ENCODE measurements around the gene MAPK6. TPM values are rescaled to one million over a fixed set of nuclear protein-coding genes. Genes with fewer than 3 reads are reported as not detected.

Gene MAPK6
- total and polyA plus RNA-seq, 7 experiments from 2014 or later: 5.1 to 44.1 (median 23.1) TPM

DNA sequence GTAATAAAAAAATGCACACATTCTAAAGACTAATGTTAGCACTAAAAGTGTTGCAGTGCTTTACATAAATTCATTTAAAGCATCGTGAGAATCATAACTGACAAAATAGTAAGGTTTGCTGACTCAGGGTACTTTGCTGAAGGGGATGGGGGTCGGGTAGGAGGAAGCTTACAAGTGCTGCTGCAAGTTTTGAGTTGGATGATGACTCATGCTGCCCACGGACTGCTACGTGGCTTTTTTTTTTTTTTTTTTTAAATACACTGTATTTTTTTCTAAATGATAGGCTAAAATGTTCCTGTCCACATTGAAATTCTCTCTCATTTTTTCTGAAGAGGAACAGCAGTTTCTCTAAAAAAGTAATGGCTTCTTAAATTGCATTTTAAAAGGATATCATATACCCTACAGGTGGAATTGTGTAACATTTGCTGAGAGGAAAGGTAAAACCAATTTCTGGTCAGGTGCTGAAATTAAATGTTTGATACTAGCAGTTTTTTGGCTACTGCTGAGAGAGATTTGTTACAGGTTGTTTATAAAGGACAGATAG is 2.2 kb downstream of the MAPK6 start:
- H3K27ac Mint-ChIP-seq: peak overlapping the region; percentile 39 to 92 (median 83)
- Histone ChIP-seq H3K36me3 (ENCODE audit: control insufficient read depth in 2 of 3, insufficient read depth in 3 of 3, low read length in 3 of 3) (no peaks in the 10 kb centered on the region), H3K27ac (ENCODE audit: low read depth, low read length) (peak overlapping the region; percentile 9), H3K4me3 (ENCODE audit: low read length) (peak overlapping the region; percentile 15), H3K9me3 (ENCODE audit: control insufficient read depth in 2 of 3, low read length in 3 of 3) (no peaks in the 10 kb centered on the region), H3K4me1 (ENCODE audit: control insufficient read depth in 2 of 2, insufficient read depth in 2 of 2, low read length in 2 of 2) (peaks cover 9 to 29% of the 10 kb centered on the region in 2 donors), H3K27me3 (ENCODE audit: control insufficient read depth in 2 of 2, insufficient read depth in 2 of 2, low read length in 2 of 2) (no peaks in the 10 kb centered on the region)
- peak overlapping the region; percentile 83 to 95 (median 90) for H3K4me3 Mint-ChIP-seq
- peaks cover 0 to 15% (median 0%) of the 10 kb centered on the region in 5 donors for H3K27me3 Mint-ChIP-seq
- ChIA-PET POLR2A (interaction anchor here (0.9 to 2.4 kb wide), 4 partner anchors 22 to 49 kb away, joined by 4 to 13 read pairs (median 8); partner anchors contain the start of gene LEO1), CTCF (interaction anchor here (0.6 to 1.0 kb wide), 2 partner anchors 49 to 201 kb away, joined by 3 to 4 read pairs; partner anchors contain the start of gene LEO1)
- DNase-seq (peak in 3 of 9 donors; percentile 12 to 67 (median 58)), ATAC-seq (no peak)
- intact Hi-C loops (cut with micrococcal nuclease): loop anchor here (2.0 to 10.0 kb wide), 3 partner anchors 58 to 286 kb away; partner anchors contain the start of gene LYSMD2 (in 1 of the 2)
- peaks cover 0 to 5% (median 1%) of the 10 kb centered on the region in 5 donors for H3K36me3 Mint-ChIP-seq
- peaks cover 32 to 53% (median 42%) of the 10 kb centered on the region in 7 donors for H3K4me1 Mint-ChIP-seq
- no peaks in the 10 kb centered on the region for H3K9me3 Mint-ChIP-seq

DNA sequence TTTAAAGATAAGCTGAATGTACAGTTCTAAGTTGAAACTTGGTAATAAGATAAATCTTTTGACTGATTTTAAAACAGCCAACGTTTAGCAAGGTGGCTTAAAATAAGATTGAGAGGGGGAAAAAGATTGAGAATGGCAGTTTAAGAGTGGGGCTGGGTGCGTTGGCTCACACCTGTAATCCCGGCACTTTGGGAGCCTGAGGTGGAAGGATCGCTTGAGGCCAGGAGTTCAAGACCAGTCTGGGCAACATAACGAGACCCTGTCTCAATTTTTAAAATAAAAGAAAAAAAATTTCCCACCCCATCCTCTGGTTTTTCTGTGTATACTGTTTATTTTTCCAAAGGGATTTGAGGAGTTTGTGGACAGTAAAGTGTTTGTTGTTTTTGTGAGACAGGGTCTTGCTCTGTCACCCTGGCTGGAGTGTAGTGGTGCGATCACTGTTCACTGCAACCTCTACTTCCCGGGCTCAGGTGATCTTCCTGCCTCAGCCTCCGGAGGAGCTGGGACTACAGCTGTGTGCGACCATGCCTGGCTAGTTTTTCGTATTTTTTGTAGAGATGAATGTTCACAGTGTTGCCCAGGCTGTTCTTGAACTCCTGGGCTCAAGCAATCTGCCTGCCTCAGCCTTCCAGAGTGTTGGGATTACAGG is 3.0 kb downstream of the MAPK6 start:
- CTCF ChIA-PET: no interaction called here
- Mint-ChIP-seq H3K4me3 (peak overlapping the region in 3 of 10 donors; percentile 9 to 89 (median 53)), H3K27ac (peak overlapping the region in 2 of 9 donors; percentile 9 to 62), H3K9me3 (no peaks in the 10 kb centered on the region), H3K36me3 (peaks cover 0 to 5% (median 1%) of the 10 kb centered on the region in 5 donors), H3K27me3 (peaks cover 0 to 12% (median 0%) of the 10 kb centered on the region in 5 donors), H3K4me1 (peaks cover 35 to 54% (median 44%) of the 10 kb centered on the region in 7 donors)
- Histone ChIP-seq H3K36me3 (ENCODE audit: control insufficient read depth in 2 of 3, insufficient read depth in 3 of 3, low read length in 3 of 3) (no peaks in the 10 kb centered on the region), H3K9me3 (ENCODE audit: control insufficient read depth in 2 of 3, low read length in 3 of 3) (no peaks in the 10 kb centered on the region), H3K4me3 (ENCODE audit: low read length) (no peak overlapping the region), H3K4me1 (ENCODE audit: control insufficient read depth in 2 of 2, insufficient read depth in 2 of 2, low read length in 2 of 2) (peaks cover 9 to 29% of the 10 kb centered on the region in 2 donors), H3K27me3 (ENCODE audit: control insufficient read depth in 2 of 2, insufficient read depth in 2 of 2, low read length in 2 of 2) (no peaks in the 10 kb centered on the region), H3K27ac (ENCODE audit: low read depth, low read length) (peak overlapping the region; percentile 9)
- ATAC-seq (no peak), DNase-seq (no peak)
- intact Hi-C loops (cut with micrococcal nuclease): loop anchor here (2.0 to 10.0 kb wide), 3 partner anchors 57 to 287 kb away; partner anchors contain the start of gene LYSMD2 (in 1 of the 2)
- POLR2A ChIA-PET: no interaction called here

DNA sequence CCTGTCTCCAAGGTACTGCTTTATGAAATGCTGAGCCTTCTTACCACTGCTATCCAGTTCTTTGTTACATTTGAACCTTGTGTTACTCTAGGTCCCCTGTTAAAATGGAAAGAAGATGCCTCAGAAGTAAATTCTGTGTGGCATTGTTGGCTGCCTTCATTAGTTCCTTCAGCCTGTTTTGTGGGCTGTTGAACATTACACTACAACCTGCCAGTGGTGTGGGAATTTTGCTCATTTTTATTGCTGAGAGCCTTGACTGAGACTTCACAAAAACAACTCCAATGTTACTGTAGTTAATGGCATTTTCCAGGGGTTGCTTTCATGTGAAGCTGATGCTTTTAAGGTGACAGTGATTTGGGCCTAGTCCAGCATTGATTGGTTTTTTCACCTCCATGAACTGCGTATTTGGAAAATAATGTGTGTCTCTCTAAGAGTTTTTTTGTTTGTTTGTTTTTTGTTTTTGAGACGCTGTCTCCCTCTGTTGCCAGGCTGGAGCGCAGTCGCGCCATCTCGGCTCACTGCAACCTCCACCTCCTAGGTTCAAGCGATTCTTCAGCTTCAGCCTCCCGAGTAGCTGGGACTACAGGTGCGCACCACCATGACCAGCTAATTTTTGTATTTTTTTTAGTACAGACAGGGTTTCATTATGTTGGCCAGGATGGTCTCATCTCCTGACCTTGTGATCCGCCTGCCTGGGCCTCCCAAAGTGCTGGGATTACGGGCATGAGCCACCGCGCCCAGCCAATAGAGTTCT is 4.3 kb downstream of the MAPK6 start:
- Mint-ChIP-seq H3K27ac (peak overlapping the region in 1 of 9 donors; percentile 69), H3K36me3 (peaks cover 0 to 6% (median 5%) of the 10 kb centered on the region in 5 donors), H3K4me3 (peak overlapping the region in 5 of 10 donors; percentile 6 to 53 (median 34)), H3K9me3 (no peaks in the 10 kb centered on the region), H3K4me1 (peaks cover 29 to 59% (median 50%) of the 10 kb centered on the region in 7 donors), H3K27me3 (peaks cover 0 to 4% (median 0%) of the 10 kb centered on the region in 5 donors)
- Histone ChIP-seq H3K36me3 (ENCODE audit: control insufficient read depth in 2 of 3, insufficient read depth in 3 of 3, low read length in 3 of 3) (no peaks in the 10 kb centered on the region), H3K27me3 (ENCODE audit: control insufficient read depth in 2 of 2, insufficient read depth in 2 of 2, low read length in 2 of 2) (no peaks in the 10 kb centered on the region), H3K27ac (ENCODE audit: low read depth, low read length) (no peak overlapping the region), H3K9me3 (ENCODE audit: control insufficient read depth in 2 of 3, low read length in 3 of 3) (no peaks in the 10 kb centered on the region), H3K4me1 (ENCODE audit: control insufficient read depth in 2 of 2, insufficient read depth in 2 of 2, low read length in 2 of 2) (peaks cover 9 to 29% of the 10 kb centered on the region in 2 donors), H3K4me3 (ENCODE audit: low read length) (no peak overlapping the region)
- intact Hi-C loops (cut with micrococcal nuclease): loop anchor here in 1 of 2 donors (5.0 to 10.0 kb wide), 2 partner anchors 191 to 289 kb away; partner anchors contain the start of gene LYSMD2
- DNase-seq (no peak), ATAC-seq (no peak)
- ChIA-PET POLR2A (interaction anchor here (0.8 kb wide), 1 partner anchor 22 kb away, joined by 3 read pairs; no protein-coding TSS in a partner anchor), CTCF (interaction anchor here (0.6 kb wide), 2 partner anchors 60 to 111 kb away, joined by 3 to 4 read pairs; no protein-coding TSS in a partner anchor)

DNA sequence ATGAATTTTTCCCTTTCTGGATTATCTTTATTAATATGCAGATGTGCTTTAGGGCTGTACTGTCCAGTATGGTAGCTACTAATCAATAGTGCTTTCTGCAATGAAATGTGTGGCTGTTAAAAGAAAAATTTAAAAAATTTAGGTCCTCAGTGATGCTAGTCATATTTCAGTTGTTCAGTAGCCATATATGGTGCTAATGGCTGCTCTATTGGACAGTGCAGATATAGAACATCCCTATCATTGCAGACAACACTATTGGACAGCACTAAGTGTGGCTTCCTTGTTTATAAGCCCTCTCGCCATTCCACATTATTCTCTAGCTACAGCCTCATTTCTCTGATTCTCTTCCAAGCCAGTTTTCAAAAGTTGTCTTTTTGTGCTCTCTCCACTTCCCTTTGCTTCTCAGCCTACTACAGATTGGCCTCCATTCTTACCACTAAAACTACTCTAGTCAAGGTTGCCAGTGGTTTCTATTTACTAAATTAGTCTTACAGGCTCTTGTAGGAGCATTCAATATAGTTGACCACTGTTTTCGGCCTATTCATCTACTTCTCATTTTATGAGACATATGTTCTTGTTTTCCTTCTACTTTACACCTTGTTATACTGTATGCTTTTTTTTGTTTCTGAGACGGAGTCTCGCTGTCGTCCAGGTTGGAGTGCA is 9.5 kb downstream of the MAPK6 start:
- POLR2A ChIA-PET: interaction anchor here (1.0 kb wide), 1 partner anchor 9 kb away, joined by 4 read pairs; no protein-coding TSS in a partner anchor
- peaks cover 0 to 5% of the 10 kb centered on the region in 2 donors for H3K4me1 ChIP-seq (ENCODE audit: control insufficient read depth in 2 of 2, insufficient read depth in 2 of 2, low read length in 2 of 2)
- H3K9me3 Mint-ChIP-seq: peaks cover 0 to 8% (median 2%) of the 10 kb centered on the region in 11 donors
- peaks cover 0 to 6% (median 0%) of the 10 kb centered on the region in 3 experiments for H3K9me3 ChIP-seq (ENCODE audit: control insufficient read depth in 2 of 3, low read length in 3 of 3)
- no peaks in the 10 kb centered on the region for H3K27me3 ChIP-seq (ENCODE audit: control insufficient read depth in 2 of 2, insufficient read depth in 2 of 2, low read length in 2 of 2)
- no peak overlapping the region for H3K4me3 ChIP-seq (ENCODE audit: low read length)
- no peak overlapping the region for H3K27ac ChIP-seq (ENCODE audit: low read depth, low read length)
- no peak for DNase-seq
- H3K4me1 Mint-ChIP-seq: peaks cover 15 to 50% (median 35%) of the 10 kb centered on the region in 7 donors
- ATAC-seq: no peak
- no peaks in the 10 kb centered on the region for H3K27me3 Mint-ChIP-seq
- intact Hi-C loops (cut with micrococcal nuclease): loop anchor here in 1 of 2 donors (10.0 kb wide), 1 partner anchor 294 kb away; the partner anchor contains the start of gene LYSMD2
- H3K36me3 Mint-ChIP-seq: peaks cover 1 to 35% (median 20%) of the 10 kb centered on the region in 5 donors
- H3K27ac Mint-ChIP-seq: peak overlapping the region in 2 of 9 donors; percentile 6 to 13
- CTCF ChIA-PET: interaction anchor here (0.9 to 1.7 kb wide), 2 partner anchors 12 to 51 kb away, joined by 3 to 5 read pairs; no protein-coding TSS in a partner anchor
- H3K36me3 ChIP-seq (ENCODE audit: control insufficient read depth in 2 of 3, insufficient read depth in 3 of 3, low read length in 3 of 3): no peaks in the 10 kb centered on the region
- H3K4me3 Mint-ChIP-seq: no peak overlapping the region

DNA sequence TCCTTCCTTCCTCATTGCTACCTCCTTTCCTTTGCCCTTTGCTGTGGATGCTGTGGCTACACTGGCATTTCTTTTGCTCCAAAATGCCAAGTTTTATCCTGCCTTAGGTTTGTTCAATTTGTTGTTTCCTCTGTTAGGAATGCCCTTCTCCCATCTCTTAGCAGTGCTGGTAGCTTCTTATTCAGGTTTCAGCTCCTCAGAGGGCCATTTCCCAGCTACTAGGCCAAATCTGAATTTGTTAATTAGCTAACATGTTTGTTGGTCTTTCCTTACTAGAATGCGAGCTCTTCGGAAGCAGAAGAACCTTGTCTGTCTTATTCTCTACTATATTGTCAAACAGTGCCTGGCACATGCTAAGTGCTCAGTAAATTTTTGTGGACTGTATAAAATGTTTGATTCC is 11.0 kb downstream of the MAPK6 start:
- DNase-seq (no peak), ATAC-seq (no peak)
- peak overlapping the region in 1 of 10 donors; percentile 17 for H3K4me3 Mint-ChIP-seq
- peaks cover 19 to 55% (median 42%) of the 10 kb centered on the region in 7 donors for H3K4me1 Mint-ChIP-seq
- Histone ChIP-seq H3K36me3 (ENCODE audit: control insufficient read depth in 2 of 3, insufficient read depth in 3 of 3, low read length in 3 of 3) (no peaks in the 10 kb centered on the region), H3K27me3 (ENCODE audit: control insufficient read depth in 2 of 2, insufficient read depth in 2 of 2, low read length in 2 of 2) (no peaks in the 10 kb centered on the region), H3K27ac (ENCODE audit: low read depth, low read length) (no peak overlapping the region), H3K4me3 (ENCODE audit: low read length) (no peak overlapping the region), H3K9me3 (ENCODE audit: control insufficient read depth in 2 of 3, low read length in 3 of 3) (peaks cover 0 to 6% (median 0%) of the 10 kb centered on the region in 3 experiments), H3K4me1 (ENCODE audit: control insufficient read depth in 2 of 2, insufficient read depth in 2 of 2, low read length in 2 of 2) (peaks cover 0 to 5% of the 10 kb centered on the region in 2 donors)
- H3K36me3 Mint-ChIP-seq: peaks cover 8 to 48% (median 31%) of the 10 kb centered on the region in 5 donors
- peaks cover 0 to 19% (median 7%) of the 10 kb centered on the region in 11 donors for H3K9me3 Mint-ChIP-seq
- H3K27ac Mint-ChIP-seq: peak overlapping the region in 7 of 9 donors; percentile 3 to 35 (median 26)
- POLR2A ChIA-PET: interaction anchor here (0.5 kb wide), 1 partner anchor 37 kb away, joined by 3 read pairs; no protein-coding TSS in a partner anchor
- no peaks in the 10 kb centered on the region for H3K27me3 Mint-ChIP-seq
- intact Hi-C loops (cut with micrococcal nuclease): no loop called here
- CTCF ChIA-PET: interaction anchor here (0.6 to 1.7 kb wide), 2 partner anchors 49 to 108 kb away, joined by 3 to 5 read pairs; no protein-coding TSS in a partner anchor

All from naive thymus-derived CD4-positive, alpha-beta T cell (primary cell).